CD4-positive, alpha-beta T cell (primary cell): ENCODE results near the gene CAPN10. TPM values are rescaled to one million over a fixed set of nuclear protein-coding genes. Genes with fewer than 3 reads are reported as not detected.

ENCODE experiments used
- ATAC-seq: fragments of 200-7000 bp; cut with Tn5 transposase; one replicate; pipeline ENCODE4 v1.10.0; 2022; ENCODE audit warnings: mild to moderate bottlenecking; ENCODE audit not compliant: poor library complexity
- CTCF ChIA-PET: fragments of 350-600 bp; sonication (Branson Sonifier 250); formaldehyde crosslinking; loops from one replicate; lab custom pipeline; 2021; ENCODE audit warnings: antibody characterized with exemption, inconsistent platforms; lab: Charles Lee
- POLR2A ChIA-PET: fragments of 350-600 bp; sonication (Branson Sonifier 250); formaldehyde crosslinking; loops from one replicate; lab custom pipeline; 2021; ENCODE audit warnings: antibody characterized with exemption, inconsistent platforms; lab: Charles Lee
- DNase-seq, 14 experiments: peaks; one replicate each; pipeline ENCODE4 v3.0.0-alpha.2; 2013 to 2020; ENCODE audit warnings: mixed read lengths in 2 of 14
- H3K27ac ChIP-seq, 2 donors: one replicate each; pipeline versions ENCODE4 v1.5.1 to v1.7.0; 2013; ENCODE audit warnings: low read length in 2 of 2, low read depth in 1 of 2, mild to moderate bottlenecking in 1 of 2
- H3K27me3 ChIP-seq, 2 experiments: 1 replicate in 1 of 2; 2 replicates in 1 of 2; pipeline versions ENCODE4 v1.6.1 to v1.7.0; 2013; ENCODE audit warnings: low read length in 2 of 2, control low read depth in 1 of 2, mild to moderate bottlenecking in 1 of 2, moderate library complexity in 1 of 2; ENCODE audit not compliant: insufficient read depth in 2 of 2, control insufficient read depth in 1 of 2
- H3K36me3 ChIP-seq: one replicate; pipeline ENCODE4 v1.6.1; 2013; ENCODE audit warnings: low read length, control low read depth; ENCODE audit not compliant: insufficient read depth
- H3K4me1 ChIP-seq: one replicate; pipeline ENCODE4 v1.6.1; 2013; ENCODE audit warnings: low read length, control low read depth; ENCODE audit not compliant: insufficient read depth
- H3K4me3 ChIP-seq: one replicate; pipeline ENCODE4 v1.5.1; 2013; ENCODE audit warnings: mild to moderate bottlenecking, low read length, moderate library complexity
- H3K9me3 ChIP-seq, 2 experiments: 1 replicate in 1 of 2; 2 replicates in 1 of 2; pipeline versions ENCODE4 v1.6.1 to v1.7.0; 2013; ENCODE audit warnings: low read length in 2 of 2, mild to moderate bottlenecking in 2 of 2, control low read depth in 1 of 2, moderate library complexity in 1 of 2; ENCODE audit not compliant: control insufficient read depth in 1 of 2, insufficient read depth in 1 of 2
- H3K27ac Mint-ChIP-seq: one replicate; pipeline ENCODE4 v1.8.0; 2020; ENCODE audit warnings: mixed read lengths
- H3K27me3 Mint-ChIP-seq: one replicate; pipeline ENCODE4 v1.8.0; 2021; ENCODE audit warnings: mixed read lengths
- H3K36me3 Mint-ChIP-seq: one replicate; pipeline ENCODE4 v1.8.0; 2021; ENCODE audit warnings: low read depth, mixed read lengths
- H3K4me1 Mint-ChIP-seq: one replicate; pipeline ENCODE4 v1.8.0; 2021; ENCODE audit warnings: low read depth, mixed read lengths
- H3K4me3 Mint-ChIP-seq: one replicate; pipeline ENCODE4 v1.8.0; 2020; ENCODE audit warnings: mild to moderate bottlenecking, mixed read lengths
- H3K9me3 Mint-ChIP-seq: one replicate; pipeline ENCODE4 v1.8.0; 2020; ENCODE audit warnings: mixed read lengths
- intact Hi-C, 2 experiments: fragments of 100-400 bp; cut with DNase I in 1 of 2; cut with micrococcal nuclease in 1 of 2; formaldehyde crosslinking; loops; one replicate each; pipeline versions ENCODE4 v1.15.1 to v1.9.0; 2023 to 2025; cut with DNase I, micrococcal nuclease
- total RNA-seq, 174 experiments: library from RNA in 2 of 174; stranded (reverse) in 2 of 174; gene quantifications; one replicate each; pipeline ENCODE4 v1.2.3 and lab custom pipeline; 2021 to 2026
- TF ChIP-seq, protein P1 (sequence below): fragments of 200-600 bp; IDR thresholded peaks from one replicate; pipeline ENCODE4 v1.8.0; 2022; ENCODE audit warnings: antibody characterized with exemption, mild to moderate bottlenecking

The CAPN10 gene
- total RNA-seq, 2 experiments from 2014 or later = 40.6 to 42.1 TPM

DNA sequence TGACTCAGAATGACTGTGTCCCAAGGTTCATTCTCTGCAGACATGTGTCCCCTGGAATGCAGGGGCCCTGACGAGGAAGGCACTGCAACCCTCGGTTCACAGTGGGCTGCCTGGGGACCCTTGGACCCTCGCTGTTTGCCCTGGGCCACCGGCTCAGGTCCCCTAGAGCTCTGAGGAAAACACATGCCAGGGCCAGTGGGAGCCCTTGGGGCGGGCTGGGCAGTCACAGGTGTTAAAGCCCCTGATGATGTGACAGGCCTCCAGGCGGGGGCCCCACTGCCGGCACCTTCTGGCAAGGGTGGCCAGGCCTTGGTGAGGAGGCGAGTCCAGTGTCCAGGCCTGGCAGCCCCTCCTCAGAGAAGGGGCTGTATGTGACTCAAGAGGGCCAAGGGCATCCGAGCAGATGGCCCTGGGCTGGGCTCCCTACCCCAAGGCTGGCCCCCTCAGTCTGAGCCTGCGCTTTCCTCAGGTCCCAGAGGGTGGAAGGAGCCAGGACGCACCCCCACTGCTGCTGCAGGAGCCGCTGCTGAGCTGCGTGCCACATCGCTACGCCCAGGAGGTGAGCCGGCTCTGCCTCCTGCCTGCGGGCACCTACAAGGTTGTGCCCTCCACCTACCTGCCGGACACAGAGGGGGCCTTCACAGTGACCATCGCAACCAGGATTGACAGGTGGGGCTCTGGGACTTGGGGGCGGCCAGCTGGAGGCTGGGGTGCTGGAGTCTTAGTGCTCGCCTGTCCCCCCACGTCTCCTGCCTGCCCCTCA, 11.1 kb downstream of the CAPN10 start:
- no peaks in the 10 kb centered on the region for H3K4me1 Mint-ChIP-seq
- Histone ChIP-seq H3K27ac (no peak overlapping the region), H3K27me3 (no peaks in the 10 kb centered on the region), H3K36me3 (peaks cover 67% of the 10 kb centered on the region), H3K4me3 (no peak overlapping the region), H3K4me1 (peaks cover 6% of the 10 kb centered on the region), H3K9me3 (no peaks in the 10 kb centered on the region)
- no peaks in the 10 kb centered on the region for H3K27me3 Mint-ChIP-seq
- no peak overlapping the region for H3K4me3 Mint-ChIP-seq
- H3K27ac Mint-ChIP-seq = no peak overlapping the region
- H3K9me3 Mint-ChIP-seq = no peaks in the 10 kb centered on the region
- intact Hi-C loops = no loop called here
- TF ChIP-seq, protein P1, sequence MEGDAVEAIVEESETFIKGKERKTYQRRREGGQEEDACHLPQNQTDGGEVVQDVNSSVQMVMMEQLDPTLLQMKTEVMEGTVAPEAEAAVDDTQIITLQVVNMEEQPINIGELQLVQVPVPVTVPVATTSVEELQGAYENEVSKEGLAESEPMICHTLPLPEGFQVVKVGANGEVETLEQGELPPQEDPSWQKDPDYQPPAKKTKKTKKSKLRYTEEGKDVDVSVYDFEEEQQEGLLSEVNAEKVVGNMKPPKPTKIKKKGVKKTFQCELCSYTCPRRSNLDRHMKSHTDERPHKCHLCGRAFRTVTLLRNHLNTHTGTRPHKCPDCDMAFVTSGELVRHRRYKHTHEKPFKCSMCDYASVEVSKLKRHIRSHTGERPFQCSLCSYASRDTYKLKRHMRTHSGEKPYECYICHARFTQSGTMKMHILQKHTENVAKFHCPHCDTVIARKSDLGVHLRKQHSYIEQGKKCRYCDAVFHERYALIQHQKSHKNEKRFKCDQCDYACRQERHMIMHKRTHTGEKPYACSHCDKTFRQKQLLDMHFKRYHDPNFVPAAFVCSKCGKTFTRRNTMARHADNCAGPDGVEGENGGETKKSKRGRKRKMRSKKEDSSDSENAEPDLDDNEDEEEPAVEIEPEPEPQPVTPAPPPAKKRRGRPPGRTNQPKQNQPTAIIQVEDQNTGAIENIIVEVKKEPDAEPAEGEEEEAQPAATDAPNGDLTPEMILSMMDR = no peak
- peaks cover 21% of the 10 kb centered on the region for H3K36me3 Mint-ChIP-seq
- ATAC-seq (no peak), DNase-seq (peak in 1 of 14 experiments; percentile 25)
- CTCF ChIA-PET = no interaction called here
- POLR2A ChIA-PET = no interaction called here

DNA sequence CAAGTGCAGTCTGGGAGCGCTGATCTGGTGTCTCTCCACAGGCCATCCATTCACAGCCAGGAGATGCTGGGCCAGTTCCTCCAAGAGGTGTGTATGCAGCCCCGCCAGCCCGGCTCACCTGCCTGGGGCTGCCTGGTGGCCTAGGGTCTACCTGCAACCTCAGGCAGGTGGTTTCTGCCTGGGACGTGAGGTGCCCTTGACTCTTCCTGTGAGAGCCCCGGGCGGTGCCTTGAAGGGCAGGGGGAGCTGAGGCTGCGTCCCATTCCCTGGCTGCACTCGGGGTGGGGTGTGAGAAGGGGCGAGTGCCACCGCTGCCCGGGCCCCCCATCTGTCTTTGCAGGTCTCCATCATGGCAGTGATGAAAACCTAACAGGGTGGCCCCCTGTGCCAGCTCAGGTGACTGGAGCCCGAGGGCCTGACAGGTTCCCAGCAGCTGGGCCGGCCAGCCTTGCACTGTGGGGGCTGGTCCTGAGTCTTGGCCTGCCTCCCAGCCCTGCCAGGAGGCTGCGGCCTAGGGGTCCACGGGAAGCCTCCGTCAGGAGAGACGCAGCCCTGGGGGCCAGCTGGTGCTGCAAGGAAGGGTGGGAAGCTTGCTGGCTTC, 11.9 kb downstream of the CAPN10 start:
- Mint-ChIP-seq H3K27me3 (no peaks in the 10 kb centered on the region), H3K4me3 (no peak overlapping the region), H3K27ac (no peak overlapping the region), H3K36me3 (peaks cover 18% of the 10 kb centered on the region), H3K9me3 (no peaks in the 10 kb centered on the region), H3K4me1 (no peaks in the 10 kb centered on the region)
- ATAC-seq (no peak), DNase-seq (no peak)
- ChIA-PET POLR2A (interaction anchor here (1.1 kb wide), 1 partner anchor 12 kb away, joined by 3 read pairs; the partner anchor contains the start of gene CAPN10), CTCF (no interaction called here)
- intact Hi-C loops = no loop called here
- peaks cover 60% of the 10 kb centered on the region for H3K36me3 ChIP-seq
- H3K4me3 ChIP-seq = no peak overlapping the region
- no peaks in the 10 kb centered on the region for H3K27me3 ChIP-seq
- no peak overlapping the region for H3K27ac ChIP-seq
- TF ChIP-seq, protein P1 = no peak
- no peaks in the 10 kb centered on the region for H3K9me3 ChIP-seq
- H3K4me1 ChIP-seq = peaks cover 6% of the 10 kb centered on the region

DNA sequence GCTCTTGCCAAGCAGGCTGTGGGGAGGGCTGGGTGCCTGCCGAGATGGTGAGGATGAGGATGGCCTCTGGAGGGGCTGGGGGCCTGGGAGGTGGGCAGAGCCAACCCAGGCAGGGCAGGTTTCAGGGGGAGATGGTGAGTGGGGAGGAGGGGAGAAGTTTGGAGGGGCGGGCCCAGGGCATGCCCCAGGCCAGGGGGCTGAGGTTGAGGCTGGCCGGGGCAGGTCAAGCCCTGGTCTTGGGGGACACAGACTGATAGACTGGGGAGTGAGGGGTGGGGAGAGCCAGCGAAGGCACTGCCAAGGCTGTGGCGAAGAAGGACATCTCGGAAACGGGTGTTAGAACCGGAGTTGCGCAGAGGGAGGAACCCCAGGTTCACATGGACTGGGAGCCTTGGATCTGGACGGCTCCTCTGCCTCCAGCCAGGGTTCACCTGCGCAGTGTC, 12.6 kb downstream of the CAPN10 start:
- no peaks in the 10 kb centered on the region for H3K27me3 Mint-ChIP-seq
- Histone ChIP-seq H3K9me3 (no peaks in the 10 kb centered on the region), H3K4me1 (peaks cover 6% of the 10 kb centered on the region), H3K27me3 (no peaks in the 10 kb centered on the region), H3K27ac (no peak overlapping the region), H3K4me3 (no peak overlapping the region), H3K36me3 (peaks cover 53% of the 10 kb centered on the region)
- CTCF ChIA-PET = no interaction called here
- POLR2A ChIA-PET = interaction anchor here (1.1 kb wide), 1 partner anchor 12 kb away, joined by 3 read pairs; the partner anchor contains the start of gene CAPN10
- no peaks in the 10 kb centered on the region for H3K9me3 Mint-ChIP-seq
- peaks cover 18% of the 10 kb centered on the region for H3K36me3 Mint-ChIP-seq
- no peak overlapping the region for H3K4me3 Mint-ChIP-seq
- intact Hi-C loops = no loop called here
- H3K4me1 Mint-ChIP-seq = no peaks in the 10 kb centered on the region
- DNase-seq (peak in 1 of 14 experiments; percentile 20), ATAC-seq (no peak)
- TF ChIP-seq, protein P1 = no peak
- H3K27ac Mint-ChIP-seq = no peak overlapping the region
